Immature natural killer cell (primary cell): ENCODE data around the gene RBFOX1. TPM values are rescaled to one million over a fixed set of nuclear protein-coding genes. Genes with fewer than 3 reads are reported as not detected.
A peak's percentile ranks its signal among the peaks of the same experiment; 100 is the strongest.

ENCODE experiments used
- DNase-seq, 3 donors: peaks; one replicate each; pipeline ENCODE4 v3.0.0; 2022; ENCODE audit warnings: mixed read lengths in 1 of 3
- H3K27ac Mint-ChIP-seq, 6 donors: one replicate each; pipeline ENCODE4 v1.8.0; 2020; ENCODE audit warnings: mixed read lengths in 6 of 6, mild to moderate bottlenecking in 5 of 6, inconsistent platforms in 4 of 6, moderate library complexity in 3 of 6
- H3K27me3 Mint-ChIP-seq, 3 donors: one replicate each; pipeline ENCODE4 v1.8.0; 2020 to 2021; ENCODE audit warnings: low read depth in 3 of 3, mild to moderate bottlenecking in 3 of 3, mixed read lengths in 3 of 3, moderate library complexity in 3 of 3, inconsistent platforms in 1 of 3
- H3K36me3 Mint-ChIP-seq, 3 donors: one replicate each; pipeline ENCODE4 v1.8.0; 2020; ENCODE audit warnings: mixed read lengths in 3 of 3, inconsistent platforms in 2 of 3, mild to moderate bottlenecking in 2 of 3
- H3K4me1 Mint-ChIP-seq, 2 donors: one replicate each; pipeline ENCODE4 v1.8.0; 2020; ENCODE audit warnings: inconsistent platforms in 2 of 2, mild to moderate bottlenecking in 2 of 2, mixed read lengths in 2 of 2, moderate library complexity in 1 of 2
- H3K4me3 Mint-ChIP-seq, 5 donors: one replicate each; pipeline ENCODE4 v1.8.0; 2020; ENCODE audit warnings: mild to moderate bottlenecking in 5 of 5, mixed read lengths in 5 of 5, inconsistent platforms in 3 of 5, moderate library complexity in 3 of 5
- H3K9me3 Mint-ChIP-seq, 6 donors: one replicate each; pipeline ENCODE4 v1.8.0; 2020; ENCODE audit warnings: mild to moderate bottlenecking in 6 of 6, mixed read lengths in 6 of 6, inconsistent platforms in 4 of 6, moderate library complexity in 3 of 6
- polyA plus RNA-seq, 3 donors: library from polyadenylated mRNA; unstranded; fragments of 300-500 nt; fragmentation: Illumina TruSeq; gene quantifications; one replicate each; pipeline ENCODE4 v1.2.3, GENCODE V29; 2021

The RBFOX1 gene
- polyA plus RNA-seq, 3 donors from 2014 or later = not detected

- H3K27ac Mint-ChIP-seq = no peak overlapping the region
- no peak overlapping the region for H3K4me3 Mint-ChIP-seq
- H3K27me3 Mint-ChIP-seq = peaks cover 0 to 3% (median 0%) of the 10 kb centered on the region in 3 donors
- no peaks in the 10 kb centered on the region for H3K4me1 Mint-ChIP-seq
- H3K9me3 Mint-ChIP-seq = peaks cover 0 to 31% (median 2%) of the 10 kb centered on the region in 6 donors
- DNase-seq = no peak
- no peaks in the 10 kb centered on the region for H3K36me3 Mint-ChIP-seq
Observed at GRCh38 chr16:7521834-7522233, 189.2 kb downstream of the RBFOX1 start.

- no peak for DNase-seq
- peaks cover 0 to 21% (median 2%) of the 10 kb centered on the region in 6 donors for H3K9me3 Mint-ChIP-seq
- H3K36me3 Mint-ChIP-seq = no peaks in the 10 kb centered on the region
- H3K27ac Mint-ChIP-seq = no peak overlapping the region
- H3K4me1 Mint-ChIP-seq = no peaks in the 10 kb centered on the region
- no peak overlapping the region for H3K4me3 Mint-ChIP-seq
- H3K27me3 Mint-ChIP-seq = no peaks in the 10 kb centered on the region
Observed at GRCh38 chr16:7524419-7524818, 191.8 kb downstream of the RBFOX1 start.

- DNase-seq = no peak
- peaks cover 0 to 16% (median 3%) of the 10 kb centered on the region in 6 donors for H3K9me3 Mint-ChIP-seq
- no peaks in the 10 kb centered on the region for H3K36me3 Mint-ChIP-seq
- H3K4me1 Mint-ChIP-seq = no peaks in the 10 kb centered on the region
- no peak overlapping the region for H3K4me3 Mint-ChIP-seq
- peaks cover 0 to 2% (median 0%) of the 10 kb centered on the region in 3 donors for H3K27me3 Mint-ChIP-seq
- H3K27ac Mint-ChIP-seq = no peak overlapping the region
Observed at GRCh38 chr16:7526736-7527135, 194.1 kb downstream of the RBFOX1 start.

DNA sequence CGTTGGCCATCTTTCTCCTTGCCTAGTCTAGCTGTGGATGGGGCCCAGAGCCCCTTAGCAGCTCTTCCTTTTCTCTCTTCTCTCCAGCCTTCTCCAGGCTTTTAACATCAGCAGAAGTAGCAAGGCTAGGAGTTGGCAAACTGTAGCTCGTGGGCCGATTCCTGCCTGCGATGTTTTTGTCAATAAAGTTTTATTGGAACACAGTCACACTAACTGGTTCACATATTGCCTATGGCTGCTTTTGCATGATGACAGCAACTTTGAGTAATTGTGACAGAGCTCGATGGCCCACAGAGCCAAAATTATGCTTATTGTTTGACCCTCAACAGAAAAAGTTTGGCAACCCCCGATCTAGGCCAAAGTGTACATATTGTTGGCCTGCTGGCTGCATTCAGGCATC is 199.9 kb downstream of the RBFOX1 start:
- no peak overlapping the region for H3K27ac Mint-ChIP-seq
- peaks cover 0 to 2% (median 0%) of the 10 kb centered on the region in 3 donors for H3K27me3 Mint-ChIP-seq
- peaks cover 0 to 37% (median 4%) of the 10 kb centered on the region in 6 donors for H3K9me3 Mint-ChIP-seq
- no peaks in the 10 kb centered on the region for H3K36me3 Mint-ChIP-seq
- no peak overlapping the region for H3K4me3 Mint-ChIP-seq
- no peak for DNase-seq
- no peaks in the 10 kb centered on the region for H3K4me1 Mint-ChIP-seq

DNA sequence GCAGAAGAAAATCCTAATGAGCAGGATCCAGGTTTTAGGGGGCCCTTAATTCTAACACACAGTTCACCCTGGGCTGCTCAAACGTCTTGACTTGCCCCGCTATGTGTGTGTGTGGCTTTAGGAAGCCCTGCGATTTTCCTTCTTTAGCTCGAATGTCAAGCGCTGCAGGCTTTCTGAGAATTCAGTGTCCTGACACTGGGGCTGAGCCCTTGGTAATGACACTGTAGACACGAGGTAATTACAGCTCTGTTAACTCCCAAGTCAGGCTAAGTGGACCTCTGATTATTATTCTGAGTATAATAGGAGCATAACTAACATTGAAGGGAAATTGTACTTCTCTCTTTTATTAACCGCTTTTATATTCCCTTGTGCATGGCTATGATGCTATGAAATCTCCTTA is 202.1 kb downstream of the RBFOX1 start:
- H3K27me3 Mint-ChIP-seq = no peaks in the 10 kb centered on the region
- DNase-seq = no peak
- no peak overlapping the region for H3K27ac Mint-ChIP-seq
- H3K4me3 Mint-ChIP-seq = no peak overlapping the region
- peaks cover 0 to 4% (median 0%) of the 10 kb centered on the region in 3 donors for H3K36me3 Mint-ChIP-seq
- no peaks in the 10 kb centered on the region for H3K4me1 Mint-ChIP-seq
- H3K9me3 Mint-ChIP-seq = peaks cover 0 to 47% (median 5%) of the 10 kb centered on the region in 6 donors

- no peak for DNase-seq
- H3K4me3 Mint-ChIP-seq = no peak overlapping the region
- no peaks in the 10 kb centered on the region for H3K4me1 Mint-ChIP-seq
- no peak overlapping the region for H3K27ac Mint-ChIP-seq
- H3K36me3 Mint-ChIP-seq = peaks cover 0 to 4% (median 0%) of the 10 kb centered on the region in 3 donors
- peaks cover under 1 to 44% (median 5%) of the 10 kb centered on the region in 6 donors for H3K9me3 Mint-ChIP-seq
- H3K27me3 Mint-ChIP-seq = peaks cover 0 to 3% (median 0%) of the 10 kb centered on the region in 3 donors
Observed at GRCh38 chr16:7541026-7541425, 208.4 kb downstream of the RBFOX1 start.

GRCh38 chr16:7545251-7545650 is 212.6 kb downstream of the RBFOX1 start:
- no peak for DNase-seq
- Mint-ChIP-seq H3K27me3 (peaks cover 0 to 3% (median 0%) of the 10 kb centered on the region in 3 donors), H3K4me3 (no peak overlapping the region), H3K27ac (no peak overlapping the region), H3K4me1 (no peaks in the 10 kb centered on the region), H3K9me3 (peaks cover 0 to 29% (median 2%) of the 10 kb centered on the region in 6 donors), H3K36me3 (no peaks in the 10 kb centered on the region)

DNA sequence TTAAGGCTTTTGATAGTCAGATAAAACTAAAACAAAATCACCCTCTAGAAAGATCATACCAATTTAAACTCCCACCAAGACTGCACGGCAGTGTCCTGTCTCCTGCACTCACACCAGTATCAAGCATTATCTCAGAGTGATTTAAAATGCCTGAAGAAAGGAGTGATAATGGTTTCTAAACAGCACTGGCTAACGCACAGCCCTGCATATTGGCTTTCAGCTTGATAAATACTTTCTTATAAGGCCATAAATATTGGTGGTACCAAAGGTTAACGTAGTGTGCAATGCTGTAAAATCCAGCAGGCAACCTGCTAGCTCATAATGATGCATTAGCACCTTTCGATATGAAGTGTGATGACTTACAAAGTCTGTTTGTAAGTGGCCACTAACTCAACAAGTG is 214.3 kb downstream of the RBFOX1 start:
- Mint-ChIP-seq H3K9me3 (peaks cover 0 to 31% (median 2%) of the 10 kb centered on the region in 6 donors), H3K36me3 (no peaks in the 10 kb centered on the region), H3K4me1 (no peaks in the 10 kb centered on the region), H3K27me3 (peaks cover 0 to 2% (median 0%) of the 10 kb centered on the region in 3 donors), H3K27ac (no peak overlapping the region), H3K4me3 (no peak overlapping the region)
- DNase-seq = no peak

GRCh38 chr16:7547736-7548135 is 215.1 kb downstream of the RBFOX1 start:
- no peak overlapping the region for H3K27ac Mint-ChIP-seq
- no peaks in the 10 kb centered on the region for H3K4me1 Mint-ChIP-seq
- H3K9me3 Mint-ChIP-seq = peaks cover 0 to 36% (median 2%) of the 10 kb centered on the region in 6 donors
- H3K4me3 Mint-ChIP-seq = no peak overlapping the region
- peaks cover 0 to 1% (median 0%) of the 10 kb centered on the region in 3 donors for H3K27me3 Mint-ChIP-seq
- DNase-seq = no peak
- peaks cover 0 to 3% (median 0%) of the 10 kb centered on the region in 3 donors for H3K36me3 Mint-ChIP-seq

- no peak for DNase-seq
- Mint-ChIP-seq H3K27ac (no peak overlapping the region), H3K27me3 (peaks cover 0 to 2% (median 1%) of the 10 kb centered on the region in 3 donors), H3K36me3 (peaks cover 0 to 3% (median 0%) of the 10 kb centered on the region in 3 donors), H3K4me1 (no peaks in the 10 kb centered on the region), H3K4me3 (no peak overlapping the region), H3K9me3 (peaks cover 0 to 41% (median 2%) of the 10 kb centered on the region in 6 donors)
Observed at GRCh38 chr16:7548796-7549318, 216.2 kb downstream of the RBFOX1 start.

GRCh38 chr16:7550096-7550495 is 217.5 kb downstream of the RBFOX1 start:
- H3K27me3 Mint-ChIP-seq = peaks cover 0 to 2% (median 1%) of the 10 kb centered on the region in 3 donors
- no peak overlapping the region for H3K27ac Mint-ChIP-seq
- H3K4me1 Mint-ChIP-seq = no peaks in the 10 kb centered on the region
- H3K4me3 Mint-ChIP-seq = no peak overlapping the region
- H3K36me3 Mint-ChIP-seq = peaks cover 0 to 3% (median 0%) of the 10 kb centered on the region in 3 donors
- peaks cover 0 to 39% (median 2%) of the 10 kb centered on the region in 6 donors for H3K9me3 Mint-ChIP-seq
- no peak for DNase-seq

GRCh38 chr16:7555459-7555858 is 222.8 kb downstream of the RBFOX1 start:
- H3K4me1 Mint-ChIP-seq = no peaks in the 10 kb centered on the region
- DNase-seq = no peak
- H3K36me3 Mint-ChIP-seq = peaks cover 0 to 3% (median 0%) of the 10 kb centered on the region in 3 donors
- peaks cover 0 to 37% (median 3%) of the 10 kb centered on the region in 6 donors for H3K9me3 Mint-ChIP-seq
- H3K27me3 Mint-ChIP-seq = peaks cover 1 to 2% (median 2%) of the 10 kb centered on the region in 3 donors
- H3K4me3 Mint-ChIP-seq = peak overlapping the region in 1 of 5 donors; percentile 30
- no peak overlapping the region for H3K27ac Mint-ChIP-seq

DNA sequence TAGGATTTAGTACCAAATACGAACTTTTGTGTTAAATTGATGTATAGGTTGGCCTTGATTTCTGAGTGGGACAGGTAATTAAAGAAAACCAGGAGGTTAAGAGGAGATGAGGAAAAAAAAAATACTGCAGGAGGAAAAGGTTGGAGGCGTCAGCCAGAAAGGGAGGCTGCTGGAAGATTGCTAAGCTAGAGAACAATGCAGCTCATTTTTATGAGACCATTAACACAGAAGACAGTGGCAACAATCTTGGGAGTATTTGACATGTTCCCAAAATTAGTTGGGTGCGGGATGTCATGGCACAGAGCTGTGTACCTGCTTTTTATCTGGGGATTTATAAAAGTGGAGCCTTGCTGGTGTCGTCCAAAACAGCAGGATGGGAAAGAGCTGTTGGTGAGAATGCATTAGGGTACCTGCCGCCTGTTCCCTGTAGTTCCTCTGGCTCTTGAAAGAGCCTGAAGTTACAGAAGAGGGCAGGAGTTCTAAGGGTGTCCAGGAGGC is 229.3 kb downstream of the RBFOX1 start:
- no peaks in the 10 kb centered on the region for H3K4me1 Mint-ChIP-seq
- peaks cover 0 to 16% (median under 1%) of the 10 kb centered on the region in 6 donors for H3K9me3 Mint-ChIP-seq
- H3K27ac Mint-ChIP-seq = no peak overlapping the region
- DNase-seq = no peak
- no peaks in the 10 kb centered on the region for H3K36me3 Mint-ChIP-seq
- H3K27me3 Mint-ChIP-seq = peaks cover 0 to 6% (median 0%) of the 10 kb centered on the region in 3 donors
- H3K4me3 Mint-ChIP-seq = no peak overlapping the region

- Mint-ChIP-seq H3K9me3 (peaks cover 2 to 24% (median 4%) of the 10 kb centered on the region in 6 donors), H3K4me1 (no peaks in the 10 kb centered on the region), H3K36me3 (no peaks in the 10 kb centered on the region), H3K27me3 (peaks cover 0 to 4% (median 0%) of the 10 kb centered on the region in 3 donors), H3K4me3 (no peak overlapping the region), H3K27ac (no peak overlapping the region)
- DNase-seq = no peak
Observed at GRCh38 chr16:7566360-7566759, 233.7 kb downstream of the RBFOX1 start.
